HCEC 1CT (cell line): Measurements from ENCODE around the gene B4GALNT3.

Source experiments
- DNase-seq: peaks from one replicate; pipeline ENCODE4 v3.0.0-alpha.2; 2017

The B4GALNT3 gene

GRCh38 chr12:510071-510825, 50.5 kb downstream of the B4GALNT3 start:
- no peak for DNase-seq

GRCh38 chr12:512933-513332, 53.2 kb downstream of the B4GALNT3 start:
- no peak for DNase-seq

DNA sequence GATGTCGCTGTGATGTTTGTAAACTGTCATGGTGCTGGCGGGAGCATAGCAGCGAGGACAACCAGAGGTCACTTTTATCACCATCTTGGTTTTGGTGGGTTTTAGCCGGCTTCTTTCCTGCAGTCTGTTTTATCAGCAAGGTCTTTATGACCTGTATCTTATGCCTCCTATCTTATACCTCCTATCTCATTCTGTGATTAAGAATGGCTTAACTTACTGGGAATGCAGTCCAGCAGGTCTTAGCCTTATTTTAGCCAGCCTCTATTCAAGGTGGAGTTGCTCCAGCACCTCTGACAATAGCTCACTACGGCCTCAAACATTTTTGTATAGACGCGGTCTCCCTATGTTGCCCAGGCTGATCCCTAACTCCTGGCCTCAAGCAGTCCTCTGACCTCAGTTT, 53.7 kb downstream of the B4GALNT3 start:
- no peak for DNase-seq

DNA sequence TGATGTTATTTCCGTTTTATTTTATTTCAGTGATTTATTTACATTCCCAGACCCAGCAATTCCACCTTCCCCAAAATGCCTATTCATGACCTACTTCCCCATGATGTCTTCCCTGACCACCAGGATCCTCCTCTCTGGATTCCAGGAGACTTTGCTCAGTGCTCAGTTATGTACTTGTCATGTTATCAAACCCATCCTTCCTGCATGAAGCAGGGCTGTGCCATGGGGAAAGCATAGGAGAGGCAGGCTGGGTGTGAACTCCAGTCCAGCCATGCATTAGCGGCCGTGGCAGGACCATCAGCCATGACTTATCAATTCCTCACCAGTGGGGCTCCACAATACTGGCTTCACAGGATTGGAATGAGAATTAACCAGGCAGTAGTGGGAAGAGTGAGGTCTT, 57.8 kb downstream of the B4GALNT3 start:
- no peak for DNase-seq

DNA sequence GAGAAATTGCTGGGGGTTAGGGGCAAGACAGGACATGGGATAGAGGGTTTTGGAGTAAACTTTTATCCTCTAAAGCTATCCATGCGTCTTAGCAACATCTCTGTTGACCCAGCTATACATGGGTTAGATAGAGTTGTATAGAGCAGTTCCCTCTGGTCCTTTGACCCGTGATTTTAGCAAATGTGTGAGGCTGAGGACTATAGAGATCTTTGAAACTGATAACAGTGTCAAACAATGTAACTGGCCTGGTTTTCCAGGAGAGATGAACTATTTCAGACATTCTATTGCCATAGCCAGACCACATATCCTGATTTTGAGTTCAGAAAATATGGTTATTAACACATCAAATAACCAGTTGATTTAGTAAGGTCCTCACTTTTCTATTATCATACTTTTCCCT, 60.4 kb downstream of the B4GALNT3 start:
- no peak for DNase-seq

GRCh38 chr12:522692-523378, 63.1 kb downstream of the B4GALNT3 start:
- DNase-seq, result no peak

DNA sequence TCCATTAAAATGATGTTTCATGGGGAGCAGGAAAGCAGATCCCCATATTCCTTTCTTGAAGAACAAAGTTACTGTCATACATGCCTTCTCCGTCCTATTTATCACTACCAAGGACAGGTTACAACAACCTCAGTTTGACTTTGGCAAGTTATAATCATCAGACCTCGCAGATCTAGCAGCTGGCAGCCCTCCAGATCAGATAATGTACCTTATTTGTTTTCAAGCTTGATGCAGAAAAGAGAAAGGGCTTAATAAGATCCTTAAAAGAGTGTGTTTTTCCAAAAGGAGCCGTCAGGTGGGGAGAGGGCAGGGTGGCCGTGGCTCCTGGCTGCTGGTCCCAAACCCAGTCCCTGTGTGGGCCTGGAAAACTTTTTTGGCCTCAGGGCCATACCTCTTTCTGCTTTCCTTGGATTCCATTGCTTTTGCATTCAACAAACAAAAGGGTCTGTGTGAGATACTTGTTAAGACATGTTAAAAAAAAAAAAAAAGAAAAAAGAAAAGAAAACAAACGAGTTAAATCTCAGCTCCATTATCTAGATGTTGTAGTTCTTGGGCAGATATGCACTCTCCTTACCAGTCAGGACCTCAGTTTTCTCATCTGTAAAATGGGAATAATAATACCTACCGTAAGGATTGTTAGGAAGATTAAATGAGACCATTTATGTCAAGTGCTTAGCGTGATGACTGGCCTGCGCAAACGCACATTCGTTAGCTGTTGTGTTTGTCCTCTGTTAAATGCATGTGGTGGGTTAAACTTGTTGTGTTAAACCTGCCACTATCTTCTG, 64.6 kb downstream of the B4GALNT3 start:
- no peak for DNase-seq

DNA sequence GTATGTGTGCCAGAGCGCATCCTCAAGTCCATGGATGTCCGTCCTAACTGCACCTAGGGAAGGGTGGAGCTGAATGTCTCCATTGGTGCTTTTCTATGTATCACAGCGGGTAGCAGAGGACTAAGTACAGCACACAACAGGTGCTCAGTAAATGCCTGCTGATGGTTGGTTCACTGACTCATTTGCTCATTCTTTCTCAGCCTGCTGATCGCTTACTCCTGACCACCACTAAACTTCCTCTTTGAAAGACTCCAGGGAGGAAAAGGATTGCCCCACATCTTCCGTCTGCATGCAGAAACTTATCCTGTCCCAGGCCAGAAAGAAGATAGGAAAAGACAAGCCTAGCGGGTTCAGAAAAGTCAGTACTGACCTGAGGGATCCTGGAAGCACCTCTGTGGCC, 66.3 kb downstream of the B4GALNT3 start:
- DNase-seq, result no peak

- DNase-seq, result no peak
Measured at GRCh38 chr12:527241-527640, 67.5 kb downstream of the B4GALNT3 start.

DNA sequence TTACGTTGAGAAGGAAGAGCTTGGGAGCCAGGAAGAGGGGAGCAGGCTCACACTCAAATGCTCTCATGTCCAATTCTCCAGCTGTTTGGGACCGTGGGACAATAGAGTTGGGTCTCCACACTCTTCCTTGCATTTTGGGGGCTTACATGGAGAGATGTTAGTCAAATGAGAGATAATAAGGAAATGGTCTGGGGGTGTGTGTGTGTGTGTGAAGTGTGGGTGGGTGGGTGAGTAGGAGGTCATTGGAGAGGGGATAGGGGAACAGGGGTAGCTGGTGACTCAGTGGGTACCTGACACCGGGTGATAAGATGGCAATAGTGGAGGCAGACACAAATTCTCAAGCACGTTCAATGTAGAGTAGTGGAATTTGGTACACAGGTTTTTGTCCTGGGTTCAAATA, 68.0 kb downstream of the B4GALNT3 start:
- DNase-seq, result no peak

DNA sequence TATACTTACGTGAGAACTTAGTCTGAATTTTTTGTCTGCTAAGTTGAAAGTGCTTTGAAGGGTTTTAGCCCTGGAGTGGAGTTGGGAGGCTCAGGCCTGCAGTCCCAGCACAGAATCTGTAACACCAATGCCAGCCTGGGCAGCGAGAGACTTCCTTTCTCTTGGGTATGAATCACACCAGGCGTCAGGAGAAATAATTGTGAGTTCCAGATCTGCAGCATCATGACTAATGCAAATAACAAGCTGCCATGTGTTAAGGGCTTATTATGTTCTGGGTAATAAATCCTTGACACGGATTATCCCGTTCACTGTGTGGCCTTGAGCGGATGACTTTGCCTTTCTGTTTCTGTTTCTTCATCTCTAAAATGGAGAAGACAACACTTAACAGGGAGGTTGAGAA, 70.6 kb downstream of the B4GALNT3 start:
- peak; percentile 64 for DNase-seq

DNA sequence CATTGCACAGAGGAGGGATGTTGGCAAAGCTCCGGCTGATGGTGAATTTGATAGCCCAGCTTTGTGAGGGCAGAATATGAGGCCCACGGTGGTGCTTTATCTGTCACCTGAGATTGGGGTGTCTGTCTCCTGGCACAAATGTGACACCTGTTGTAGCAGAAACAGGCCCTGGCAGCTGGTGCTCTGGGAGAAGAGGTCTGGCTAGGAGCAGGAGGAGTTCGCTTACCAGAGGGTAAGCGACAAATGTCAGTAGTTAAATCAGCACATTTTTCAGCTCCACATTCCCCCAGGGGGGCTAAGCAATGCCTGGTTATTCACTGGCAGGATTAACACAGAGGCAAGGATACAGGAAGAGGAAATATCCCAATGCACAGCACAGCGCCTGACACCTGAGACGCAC, 71.1 kb downstream of the B4GALNT3 start:
- no peak for DNase-seq

- peak; percentile 51 for DNase-seq
Measured at GRCh38 chr12:531951-532585, 72.3 kb downstream of the B4GALNT3 start.

- peak; percentile 86 for DNase-seq
Measured at GRCh38 chr12:532908-533565, 73.3 kb downstream of the B4GALNT3 start.

DNA sequence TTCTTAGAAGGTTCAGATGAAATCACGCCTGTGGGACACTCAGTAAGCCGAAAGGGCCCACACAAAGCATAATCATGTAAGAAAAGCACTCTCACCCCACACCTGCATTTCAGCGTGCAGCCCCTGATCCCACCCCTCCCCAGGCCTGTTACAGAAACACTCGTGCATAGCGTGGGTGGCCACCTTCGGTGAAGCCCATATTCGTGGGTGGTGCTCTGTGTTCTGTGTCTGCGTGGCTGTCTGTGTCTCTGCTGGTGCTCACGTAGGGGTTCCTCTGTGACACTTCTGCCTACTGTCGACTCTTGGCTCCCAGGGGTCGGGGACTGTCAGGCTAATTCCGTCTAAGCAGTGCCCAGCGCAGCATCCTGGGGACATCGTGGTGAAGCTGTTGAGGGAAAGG, 74.0 kb downstream of the B4GALNT3 start:
- DNase-seq, result no peak

DNA sequence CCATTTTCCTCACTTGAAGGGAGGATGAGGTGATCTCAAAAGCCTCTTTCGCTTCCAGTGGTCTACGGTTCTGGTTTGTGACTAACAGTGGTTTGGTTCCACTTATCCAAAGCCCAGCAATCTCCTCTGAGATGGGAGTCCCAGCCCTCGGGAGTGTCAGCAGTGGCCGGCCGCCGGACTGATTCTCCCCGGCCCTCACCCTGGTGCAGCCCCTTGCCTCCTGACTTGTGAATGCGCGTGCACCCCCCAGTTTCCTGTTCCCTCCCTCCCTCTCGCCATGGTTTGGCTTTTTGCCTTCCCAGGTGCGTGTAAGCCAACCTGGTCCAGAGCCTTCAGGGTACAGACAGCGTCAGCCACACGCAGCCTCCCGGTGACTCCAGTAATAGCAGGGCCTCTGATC, 74.5 kb downstream of the B4GALNT3 start:
- DNase-seq, result no peak

DNA sequence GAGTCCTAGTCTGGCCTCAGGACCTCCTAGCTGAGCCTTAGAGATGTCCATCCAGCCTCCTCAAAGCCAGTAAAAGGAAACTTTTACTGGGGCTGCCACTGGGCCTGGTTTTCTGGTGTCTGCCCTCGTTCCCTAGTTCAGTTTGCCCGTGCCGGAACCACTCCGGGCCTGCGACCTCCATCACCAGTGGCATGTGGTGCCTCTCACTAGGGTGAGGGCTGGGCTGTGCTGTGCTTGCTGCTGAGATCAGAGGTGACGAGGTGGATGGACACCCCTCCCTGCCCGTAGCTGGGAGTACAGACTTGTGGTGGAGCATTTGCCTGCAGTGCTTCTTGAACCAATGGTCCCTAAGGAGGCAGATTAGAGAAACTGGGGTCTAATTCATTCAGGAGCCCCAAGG, 75.7 kb downstream of the B4GALNT3 start:
- no peak for DNase-seq

DNA sequence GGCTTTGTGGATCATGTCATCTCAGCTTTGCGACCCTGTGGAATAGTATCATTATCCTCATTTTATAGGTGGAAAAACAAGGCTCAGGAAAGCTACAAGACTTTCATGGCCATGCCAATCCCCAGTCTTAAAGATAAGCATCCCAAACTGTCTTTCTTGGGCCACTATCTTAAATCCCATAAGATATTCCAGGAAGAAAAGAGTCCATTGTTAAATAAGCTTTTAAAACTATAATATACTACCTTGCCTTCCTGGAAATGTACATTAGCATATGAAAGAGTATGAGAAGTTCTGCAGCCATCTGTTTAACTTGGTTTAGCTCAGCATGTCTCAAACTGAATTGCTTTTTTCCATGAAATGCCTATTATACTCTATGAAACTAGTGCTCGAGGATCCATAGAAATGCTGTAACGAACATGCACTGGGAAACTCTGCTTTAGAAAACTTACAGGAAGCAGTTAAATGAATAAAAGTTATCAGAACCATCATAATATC, 77.1 kb downstream of the B4GALNT3 start:
- DNase-seq, result no peak

- no peak for DNase-seq
Measured at GRCh38 chr12:537772-538171, 78.0 kb downstream of the B4GALNT3 start.

DNA sequence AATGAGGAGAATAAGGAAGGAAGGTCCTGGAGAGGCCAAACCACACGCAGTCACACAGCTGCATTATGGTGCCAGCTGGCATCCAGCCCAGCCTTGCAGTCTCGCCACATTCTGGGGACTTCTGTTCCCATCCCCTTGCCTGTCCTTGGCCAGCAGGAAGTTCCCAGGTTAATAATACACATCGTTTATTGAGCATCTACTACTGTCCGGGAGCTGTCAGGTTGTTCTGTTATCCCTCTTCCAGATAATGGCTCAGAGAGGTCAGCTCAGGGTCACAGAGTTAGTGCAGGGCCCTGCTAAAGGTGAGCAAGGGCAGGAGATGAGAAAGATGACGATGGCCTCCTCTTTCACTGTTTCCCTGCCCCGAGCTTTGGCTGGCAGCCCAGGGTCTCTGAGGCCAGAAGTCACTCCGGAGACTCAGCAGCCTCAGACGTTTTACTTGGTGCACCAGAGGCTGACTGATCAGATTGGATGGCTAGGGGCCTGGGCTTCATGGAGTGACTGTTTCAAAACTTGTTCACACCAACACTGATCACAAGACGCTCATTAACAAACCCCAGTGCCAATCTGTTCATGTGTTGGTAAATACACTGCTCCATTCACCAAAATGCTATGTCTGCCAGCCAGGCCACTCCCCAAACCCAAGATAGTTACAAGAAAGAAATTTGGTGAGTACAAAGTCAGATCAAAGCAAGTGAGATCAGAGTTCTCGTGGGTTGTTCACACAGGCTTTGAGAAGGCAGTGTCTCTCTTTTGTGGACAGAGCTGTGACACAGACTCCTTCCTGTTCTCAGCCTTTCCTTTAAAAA, 79.2 kb downstream of the B4GALNT3 start:
- DNase-seq, result peak; percentile 37

- DNase-seq, result no peak
Measured at GRCh38 chr12:539540-540310, 80.0 kb downstream of the B4GALNT3 start.
